ENCODE data around the gene ATN1. TPM values are rescaled to one million over a fixed set of nuclear protein-coding genes. Genes with fewer than 3 reads are reported as not detected.

Gene ATN1
- total and polyA plus RNA-seq, 2 of the 4 experiments (the other 2 are of a cell fraction), result 3.4 to 58.7 TPM

DNA sequence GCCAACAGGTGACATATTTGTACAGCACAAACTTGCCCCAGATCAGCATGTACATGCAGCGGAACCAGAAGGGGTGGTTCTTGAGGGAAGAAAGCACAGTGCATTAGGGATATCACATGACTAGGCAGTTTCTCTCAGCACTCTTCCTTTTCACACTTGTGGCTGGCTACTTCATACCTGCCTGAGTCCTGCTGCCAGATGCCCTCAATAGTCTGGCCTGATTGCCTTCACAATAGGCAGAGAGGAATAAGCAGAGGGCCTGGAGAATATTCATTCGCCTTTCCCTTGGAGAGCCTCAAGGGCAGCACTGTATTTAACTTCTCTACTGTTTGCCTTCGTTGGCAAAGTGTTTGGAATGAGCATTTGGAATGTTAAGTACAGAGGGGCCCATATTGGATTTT lies 50.9 kb downstream of the ATN1 start:
- H2AK5ac ChIP-seq (ENCODE audit: low read depth, low read length), result no peak overlapping the region
- ChIA-PET POLR2A (ENCODE audit: unreplicated experiment) (no interaction called here), CTCF (no interaction called here)
- H2BK5ac ChIP-seq (ENCODE audit: low read depth, low read length, poor library complexity, severe bottlenecking), result no peak overlapping the region
- no peak overlapping the region for H3K4me3 ChIP-seq (ENCODE audit: insufficient read depth, low read depth, low read length)
- BruUV-seq (replicated peaks), result no TSS peak
- 100% methylated on average over 2 of the region's 3 CpGs; no CpG with 5 or more reads in 1 of the 2 experiments for WGBS, 2 experiments (ENCODE audit: extremely low coverage in 2 of 2, insufficient read length in 1 of 2)
- H3K36me3 ChIP-seq (ENCODE audit: control insufficient read depth, insufficient read depth, low read length), result peaks cover 69% of the 10 kb centered on the region
- no peak overlapping the region for H2BK15ac ChIP-seq (ENCODE audit: low read depth, low read length)
- H3K18ac ChIP-seq (ENCODE audit: low read depth, low read length), result no peak overlapping the region
- H3K9me3 ChIP-seq (ENCODE audit: control insufficient read depth, insufficient read depth, low read length), result no peaks in the 10 kb centered on the region
- no peak overlapping the region for H2AK9ac ChIP-seq (replicated peaks; ENCODE audit: low read depth, low read length, poor library complexity)
- intact Hi-C loops (cut with micrococcal nuclease) (no loop called here), dilution Hi-C loops (cut with HindIII; ENCODE audit: low sequenced_read_pairs, unreplicated experiment) (no loop called here), in situ Hi-C loops (cut with MboI; ENCODE audit: low sequenced_read_pairs) (no loop called here)
- peaks cover 3% of the 10 kb centered on the region; the same call in 1 of the 2 replicates for H3K9me1 ChIP-seq (ENCODE audit: insufficient read depth, low read length)
- no peak overlapping the region for H3K9ac ChIP-seq (ENCODE audit: low read depth, low read length)
- no peak overlapping the region for H3K14ac ChIP-seq (replicated peaks; ENCODE audit: low read depth, low read length)
- no peak overlapping the region for H4K8ac ChIP-seq (ENCODE audit: low read depth in 2 of 2, low read length in 2 of 2)
- H4K20me1 ChIP-seq (ENCODE audit: insufficient read depth, low read length), result no peaks in the 10 kb centered on the region
- H3K79me1 ChIP-seq (ENCODE audit: low read depth in 1 of 2, low read length in 2 of 2), result peaks cover 10 to 21% of the 10 kb centered on the region in 2 experiments
- H2AFZ ChIP-seq (replicated peaks; ENCODE audit: low read length, poor library complexity), result no peak overlapping the region
- H3K4me2 ChIP-seq (ENCODE audit: low read depth, low read length), result no peak overlapping the region
- H3K4me1 ChIP-seq (ENCODE audit: control insufficient read depth, insufficient read depth, low read length), result no peaks in the 10 kb centered on the region
- TF ChIP-seq FOS (IDR thresholded peaks at IDR 0.05; ENCODE audit: low read depth, low read length), result no peak
- no peak for TF ChIP-seq SMC3 (IDR thresholded peaks at IDR 0.05; ENCODE audit: low read depth, low read length)
- TF ChIP-seq CTCF (conservative IDR thresholded peaks at IDR 0.05; ENCODE audit: low read depth, low read length), result no peak
- no peak for TF ChIP-seq NFE2L2 (IDR thresholded peaks at IDR 0.05; ENCODE audit: low read depth, low read length)
- no peak for TF ChIP-seq MAZ (IDR thresholded peaks at IDR 0.05; ENCODE audit: borderline replicate concordance, low read depth, low read length)
- TF ChIP-seq, protein P1, sequence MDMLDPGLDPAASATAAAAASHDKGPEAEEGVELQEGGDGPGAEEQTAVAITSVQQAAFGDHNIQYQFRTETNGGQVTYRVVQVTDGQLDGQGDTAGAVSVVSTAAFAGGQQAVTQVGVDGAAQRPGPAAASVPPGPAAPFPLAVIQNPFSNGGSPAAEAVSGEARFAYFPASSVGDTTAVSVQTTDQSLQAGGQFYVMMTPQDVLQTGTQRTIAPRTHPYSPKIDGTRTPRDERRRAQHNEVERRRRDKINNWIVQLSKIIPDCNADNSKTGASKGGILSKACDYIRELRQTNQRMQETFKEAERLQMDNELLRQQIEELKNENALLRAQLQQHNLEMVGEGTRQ (IDR thresholded peaks at IDR 0.05; ENCODE audit: low read depth, low read length), result no peak
- no peak for TF ChIP-seq POLR2A (IDR thresholded peaks at IDR 0.05; ENCODE audit: low read depth, low read length)
- TF ChIP-seq RFX5 (IDR thresholded peaks at IDR 0.05; ENCODE audit: low read depth, low read length), result no peak
- TF ChIP-seq CHD1 (IDR thresholded peaks at IDR 0.05; ENCODE audit: low read depth, low read length), result no peak
- no peak for TF ChIP-seq RCOR1 (IDR thresholded peaks at IDR 0.05; ENCODE audit: insufficient replicate concordance, low read length)
- no peak for TF ChIP-seq BHLHE40 (IDR thresholded peaks at IDR 0.05; ENCODE audit: low read depth, low read length)
- no peak for TF ChIP-seq MXI1 (IDR thresholded peaks at IDR 0.05; ENCODE audit: borderline replicate concordance, low read depth, low read length)
- no peak for TF ChIP-seq CEBPB (IDR thresholded peaks at IDR 0.05; ENCODE audit: low read depth, low read length)
- no peak for TF ChIP-seq MAFK (IDR thresholded peaks at IDR 0.05; ENCODE audit: low read depth, low read length)
- TF ChIP-seq, protein P2, sequence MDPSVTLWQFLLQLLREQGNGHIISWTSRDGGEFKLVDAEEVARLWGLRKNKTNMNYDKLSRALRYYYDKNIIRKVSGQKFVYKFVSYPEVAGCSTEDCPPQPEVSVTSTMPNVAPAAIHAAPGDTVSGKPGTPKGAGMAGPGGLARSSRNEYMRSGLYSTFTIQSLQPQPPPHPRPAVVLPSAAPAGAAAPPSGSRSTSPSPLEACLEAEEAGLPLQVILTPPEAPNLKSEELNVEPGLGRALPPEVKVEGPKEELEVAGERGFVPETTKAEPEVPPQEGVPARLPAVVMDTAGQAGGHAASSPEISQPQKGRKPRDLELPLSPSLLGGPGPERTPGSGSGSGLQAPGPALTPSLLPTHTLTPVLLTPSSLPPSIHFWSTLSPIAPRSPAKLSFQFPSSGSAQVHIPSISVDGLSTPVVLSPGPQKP (IDR thresholded peaks at IDR 0.05; ENCODE audit: borderline replicate concordance, low read depth, low read length), result no peak
- no peak for TF ChIP-seq RAD21 (IDR thresholded peaks at IDR 0.05; ENCODE audit: low read length)
- no peak overlapping the region for H4K5ac ChIP-seq (ENCODE audit: low read depth, low read length)
- no peak overlapping the region for H3K27ac ChIP-seq (ENCODE audit: insufficient read depth, low read length)
- no peak overlapping the region for H2BK20ac ChIP-seq (ENCODE audit: low read depth, low read length)
- H3K56ac ChIP-seq (ENCODE audit: extremely low read depth, insufficient read depth, low read length), result no peak overlapping the region
- no peak overlapping the region for H2BK120ac ChIP-seq (ENCODE audit: low read depth, low read length)
- H3K23ac ChIP-seq (ENCODE audit: low read depth, low read length), result no peak overlapping the region
- H4K91ac ChIP-seq (ENCODE audit: insufficient read depth, low read depth, low read length), result no peak overlapping the region
- DNase-seq (no peak), ATAC-seq (ENCODE audit: low read depth) (no peak)
- no peaks in the 10 kb centered on the region for H3K27me3 ChIP-seq (ENCODE audit: control insufficient read depth, insufficient read depth, low read length)
- no peak overlapping the region for H3K4ac ChIP-seq (ENCODE audit: low read depth, low read length)

Measured in IMR-90 (cell line).